Activated CD8-positive, alpha-beta T cell treated with anti-CD3 and anti-CD28 coated beads, Interleukin-2, amount 10 ng/mL, durations not matched to agents 7 days and 5 days (primary cell): ENCODE results near the gene MUC12. TPM values are rescaled to one million over a fixed set of nuclear protein-coding genes. Genes with fewer than 3 reads are reported as not detected.
A peak's percentile ranks its signal among the peaks of the same experiment; 100 is the strongest.
"Not testable (repeated sequence)": the region's sequence is repeated elsewhere in the genome, so short reads cannot be mapped to it uniquely, and the experiment has no call there.

ENCODE experiments used
- ATAC-seq: fragments of 150-1000 bp; cut with Tn5 transposase; one replicate; pipeline ENCODE4 v1.10.0; 2021; ENCODE audit warnings: moderate library complexity
- CTCF ChIA-PET: fragments of 350-600 bp; sonication (Branson Sonifier 250); formaldehyde crosslinking; loops from one replicate; lab custom pipeline; 2021; ENCODE audit warnings: antibody characterized with exemption; lab: Charles Lee
- POLR2A ChIA-PET: fragments of 350-600 bp; sonication (Branson Sonifier 250); formaldehyde crosslinking; loops from one replicate; lab custom pipeline; 2021; ENCODE audit warnings: antibody characterized with exemption; lab: Charles Lee
- DNase-seq: peaks from one replicate; pipeline ENCODE4 v3.0.0-alpha.2; 2020
- H3K27ac Mint-ChIP-seq: one replicate; pipeline ENCODE4 v1.8.0; 2021; ENCODE audit warnings: mild to moderate bottlenecking, mixed read lengths
- H3K27me3 Mint-ChIP-seq: one replicate; pipeline ENCODE4 v1.8.0; 2021; ENCODE audit warnings: low read depth, mixed read lengths
- H3K36me3 Mint-ChIP-seq: one replicate; pipeline ENCODE4 v1.8.0; 2021; ENCODE audit warnings: low read depth, mixed read lengths
- H3K4me1 Mint-ChIP-seq: one replicate; pipeline ENCODE4 v1.8.0; 2021; ENCODE audit warnings: low read depth, mixed read lengths
- H3K4me3 Mint-ChIP-seq: one replicate; pipeline ENCODE4 v1.8.0; 2021; ENCODE audit warnings: mild to moderate bottlenecking, mixed read lengths
- H3K9me3 Mint-ChIP-seq: one replicate; pipeline ENCODE4 v1.8.0; 2022; ENCODE audit warnings: mixed read lengths; ENCODE audit not compliant: insufficient read depth
- total RNA-seq, 2 experiments: library from RNA; stranded (reverse); gene quantifications; one replicate each; pipeline ENCODE4 v1.2.3, GENCODE V29; 2021

Gene MUC12
- total RNA-seq, 2 experiments from 2014 or later = not detected

GRCh38 chr7:101041283-101041682, 71.9 kb downstream of the MUC12 start:
- H3K9me3 Mint-ChIP-seq, H3K27ac Mint-ChIP-seq, DNase-seq, H3K27me3 Mint-ChIP-seq, ATAC-seq, H3K4me3 Mint-ChIP-seq, H3K36me3 Mint-ChIP-seq, POLR2A ChIA-PET, H3K4me1 Mint-ChIP-seq, CTCF ChIA-PET: not testable (repeated sequence)

GRCh38 chr7:101058355-101058754, 89.0 kb downstream of the MUC12 start:
- no peak overlapping the region for H3K4me3 Mint-ChIP-seq
- CTCF ChIA-PET = interaction anchor here (0.7 to 2.3 kb wide), 15 partner anchors 9 to 353 kb away, joined by 3 to 14 read pairs (median 5); partner anchors contain the start of genes ACHE, POP7 and UFSP1

DNA sequence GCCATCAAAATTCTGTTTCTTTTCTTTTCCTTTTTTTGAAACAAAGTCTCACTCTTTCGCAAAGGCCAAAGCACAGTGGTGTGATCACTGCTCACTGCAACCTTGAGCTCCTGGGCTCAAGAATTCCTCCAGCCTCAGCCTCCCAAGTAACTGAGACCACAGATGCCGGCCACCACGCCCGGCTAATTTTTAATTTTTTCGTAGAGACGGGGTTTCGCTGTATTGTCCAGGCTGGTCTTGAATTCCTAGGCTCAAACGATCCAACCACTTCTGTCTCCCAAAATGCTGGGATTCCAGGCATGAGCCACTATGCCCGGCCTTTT, 90.2 kb downstream of the MUC12 start:
- no peaks in the 10 kb centered on the region for H3K9me3 Mint-ChIP-seq
- no peaks in the 10 kb centered on the region for H3K36me3 Mint-ChIP-seq
- H3K27ac Mint-ChIP-seq = no peak overlapping the region
- DNase-seq (no peak), ATAC-seq (no peak)
- peaks cover 21% of the 10 kb centered on the region for H3K27me3 Mint-ChIP-seq
- H3K4me3 Mint-ChIP-seq = no peak overlapping the region
- H3K4me1 Mint-ChIP-seq = no peaks in the 10 kb centered on the region
- POLR2A ChIA-PET = no interaction called here
- CTCF ChIA-PET = interaction anchor here (1.2 to 2.3 kb wide), 6 partner anchors 10 to 170 kb away, joined by 3 to 14 read pairs (median 8); partner anchors contain the start of genes ACHE and UFSP1

More at GRCh38 chr7:101058355-101058754, 89.0 kb downstream of the MUC12 start:
- POLR2A ChIA-PET = interaction anchor here (1.1 kb wide), 1 partner anchor 163 kb away, joined by 4 read pairs; the partner anchor contains the start of gene ACHE
- Mint-ChIP-seq H3K9me3 (no peaks in the 10 kb centered on the region), H3K36me3 (no peaks in the 10 kb centered on the region), H3K4me1 (no peaks in the 10 kb centered on the region), H3K27ac (no peak overlapping the region), H3K27me3 (peaks cover 16% of the 10 kb centered on the region)
- ATAC-seq (no peak), DNase-seq (peak; percentile 74)

DNA sequence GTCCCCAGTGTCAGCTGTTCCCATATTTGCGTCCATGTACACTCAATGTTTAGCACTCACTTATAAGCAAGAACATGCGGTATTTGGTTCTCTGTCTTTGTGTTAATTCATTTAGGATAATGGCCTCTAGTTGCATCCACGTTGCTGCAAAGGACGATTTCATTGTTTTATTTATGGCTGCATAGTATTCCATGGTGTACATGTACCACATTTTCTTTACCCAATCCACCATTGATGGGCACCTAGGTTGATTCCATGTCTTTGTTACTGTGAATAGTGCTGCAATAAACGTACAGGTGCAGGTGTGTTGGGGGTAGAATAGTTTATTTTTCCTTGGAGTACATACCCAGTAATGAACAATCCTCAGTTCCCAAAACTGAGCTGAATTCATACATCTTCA, 91.6 kb downstream of the MUC12 start:
- POLR2A ChIA-PET = no interaction called here
- CTCF ChIA-PET = interaction anchor here (1.4 kb wide), 1 partner anchor 163 kb away, joined by 4 read pairs; no protein-coding TSS in a partner anchor
- Mint-ChIP-seq H3K4me1 (no peaks in the 10 kb centered on the region), H3K4me3 (no peak overlapping the region), H3K9me3 (no peaks in the 10 kb centered on the region), H3K27me3 (peaks cover 19% of the 10 kb centered on the region), H3K27ac (no peak overlapping the region), H3K36me3 (no peaks in the 10 kb centered on the region)
- ATAC-seq (no peak), DNase-seq (no peak)

DNA sequence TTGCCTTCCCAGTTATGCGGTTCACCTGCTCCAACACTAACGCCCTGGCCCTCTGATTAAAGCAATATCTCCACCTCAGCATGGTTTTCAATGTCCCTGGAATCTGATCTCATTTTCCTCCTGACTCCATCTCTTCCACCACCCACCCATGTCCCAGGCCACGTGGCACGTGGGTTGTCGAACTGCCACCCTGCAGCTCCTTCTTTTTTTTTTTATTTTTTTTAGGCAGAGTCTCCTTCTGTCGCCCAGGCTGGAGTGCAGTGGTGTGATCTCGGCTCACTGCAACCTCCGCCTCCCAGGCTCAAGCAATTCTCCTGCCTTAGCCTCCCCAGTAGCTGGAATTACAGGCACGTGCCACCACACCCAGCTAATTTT, 94.8 kb downstream of the MUC12 start:
- peaks cover 11% of the 10 kb centered on the region for H3K27me3 Mint-ChIP-seq
- H3K36me3 Mint-ChIP-seq, H3K9me3 Mint-ChIP-seq, H3K4me3 Mint-ChIP-seq, POLR2A ChIA-PET, H3K4me1 Mint-ChIP-seq, H3K27ac Mint-ChIP-seq, CTCF ChIA-PET, ATAC-seq, DNase-seq: not testable (repeated sequence)

DNA sequence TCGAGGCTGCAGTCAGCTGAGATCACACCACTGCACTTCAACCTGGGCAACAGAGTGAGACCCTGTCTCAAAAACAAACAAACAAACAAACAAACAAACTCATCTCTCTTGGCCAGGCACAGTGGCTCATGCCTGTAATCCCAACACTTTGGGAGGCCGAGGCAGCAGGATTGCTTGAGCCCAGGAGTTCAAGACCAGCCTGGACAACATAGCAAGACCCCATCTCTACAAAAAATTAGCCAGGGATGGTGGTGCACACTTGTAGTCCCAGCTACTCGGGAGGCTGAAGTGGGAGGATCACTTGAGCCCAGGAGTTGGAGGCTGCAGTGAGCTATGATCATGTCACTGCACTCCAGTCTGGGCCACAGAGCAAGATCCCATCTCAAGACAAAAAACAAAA, 95.8 kb downstream of the MUC12 start:
- H3K4me1 Mint-ChIP-seq, H3K4me3 Mint-ChIP-seq, H3K36me3 Mint-ChIP-seq, ATAC-seq, POLR2A ChIA-PET, H3K27ac Mint-ChIP-seq, DNase-seq, H3K9me3 Mint-ChIP-seq, CTCF ChIA-PET: not testable (repeated sequence)
- peaks cover 11% of the 10 kb centered on the region for H3K27me3 Mint-ChIP-seq

- ChIA-PET CTCF (no interaction called here), POLR2A (no interaction called here)
- Mint-ChIP-seq H3K4me3 (no peak overlapping the region), H3K27ac (no peak overlapping the region), H3K36me3 (no peaks in the 10 kb centered on the region), H3K4me1 (no peaks in the 10 kb centered on the region), H3K27me3 (peaks cover 11% of the 10 kb centered on the region), H3K9me3 (no peaks in the 10 kb centered on the region)
- DNase-seq (no peak), ATAC-seq (no peak)
Observed at GRCh38 chr7:101066141-101066832, 96.9 kb downstream of the MUC12 start.

- POLR2A ChIA-PET = interaction anchor here (0.6 kb wide), 1 partner anchor 262 kb away, joined by 3 read pairs; no protein-coding TSS in a partner anchor
- H3K36me3 Mint-ChIP-seq = no peaks in the 10 kb centered on the region
- DNase-seq (no peak), ATAC-seq (no peak)
- peaks cover 14% of the 10 kb centered on the region for H3K27me3 Mint-ChIP-seq
- H3K4me3 Mint-ChIP-seq = no peak overlapping the region
- H3K4me1 Mint-ChIP-seq = no peaks in the 10 kb centered on the region
- H3K9me3 Mint-ChIP-seq = no peaks in the 10 kb centered on the region
- no peak overlapping the region for H3K27ac Mint-ChIP-seq
- CTCF ChIA-PET = interaction anchor here (0.6 kb wide), 1 partner anchor 124 kb away, joined by 3 read pairs; no protein-coding TSS in a partner anchor
Observed at GRCh38 chr7:101066833-101067177, 97.4 kb downstream of the MUC12 start.

GRCh38 chr7:101068401-101068800, 99.0 kb downstream of the MUC12 start:
- DNase-seq (no peak), ATAC-seq (no peak)
- POLR2A ChIA-PET = no interaction called here
- H3K36me3 Mint-ChIP-seq = no peaks in the 10 kb centered on the region
- CTCF ChIA-PET = no interaction called here
- no peak overlapping the region for H3K4me3 Mint-ChIP-seq
- no peaks in the 10 kb centered on the region for H3K4me1 Mint-ChIP-seq
- no peaks in the 10 kb centered on the region for H3K9me3 Mint-ChIP-seq
- H3K27ac Mint-ChIP-seq = no peak overlapping the region
- H3K27me3 Mint-ChIP-seq = peaks cover 16% of the 10 kb centered on the region

Other genes with a start within 250 kb of the MUC12 start
- gene EPO, start 249.1 kb upstream of the MUC12 start, total RNA-seq = not detected
- gene ZAN, start 236.0 kb upstream of the MUC12 start, total RNA-seq = not detected
- gene EPHB4, start 142.0 kb upstream of the MUC12 start, total RNA-seq = 1 to 10 TPM; 1.5 to 1.9 TPM
- gene SLC12A9, start 116.9 kb upstream of the MUC12 start, total RNA-seq = 10 to 100 TPM; 28.3 to 29.5 TPM
- gene TRIP6, start 102.2 kb upstream of the MUC12 start, total RNA-seq = 10 to 100 TPM; 25.5 to 28.6 TPM
- gene SRRT, start 94.5 kb upstream of the MUC12 start, total RNA-seq = 100 to 1,000 TPM; 273 to 292 TPM
- 1 to 10 TPM; 2.0 to 3.7 TPM for gene UFSP1, start 79.8 kb upstream of the MUC12 start, total RNA-seq
- gene ACHE, start 73.7 kb upstream of the MUC12 start, total RNA-seq = not detected
- gene MUC3A, start 20.0 kb upstream of the MUC12 start, total RNA-seq = not detected
- not detected for gene MUC17, start 50.5 kb downstream of the MUC12 start, total RNA-seq
- 10 to 100 TPM; 66.8 to 67.9 TPM for gene TRIM56, start 115.9 kb downstream of the MUC12 start, total RNA-seq
- under 1 TPM; 0.47 to 0.58 TPM for gene SERPINE1, start 157.5 kb downstream of the MUC12 start, total RNA-seq
- 10 to 100 TPM; 46.2 to 48.9 TPM for gene AP1S1, start 184.9 kb downstream of the MUC12 start, total RNA-seq
- under 1 TPM; 0.29 to 0.53 TPM for gene VGF, start 196.0 kb downstream of the MUC12 start, total RNA-seq
- not detected for gene NAT16, start 210.7 kb downstream of the MUC12 start, total RNA-seq
- not detected for gene MOGAT3, start 231.5 kb downstream of the MUC12 start, total RNA-seq
- 10 to 100 TPM; 51.1 to 58.1 TPM for gene PLOD3, start 248.0 kb downstream of the MUC12 start, total RNA-seq
- gene ZNHIT1, start 248.6 kb downstream of the MUC12 start, total RNA-seq = 10 to 100 TPM; 56.1 to 58.4 TPM